DMS153 treated with DMSO at 0.1 percent for 48 hours (cell line): ENCODE measurements around the gene RPH3AL.
"Not testable (repeated sequence)": the region's sequence is repeated elsewhere in the genome, so short reads cannot be mapped to it uniquely, and the experiment has no call there.

Experiments
- DNase-seq: peaks from one replicate; lab custom pipeline; 2025; ENCODE audit not compliant: unreplicated experiment; lab: John Stamatoyannopoulos, UW

RPH3AL gene

DNA sequence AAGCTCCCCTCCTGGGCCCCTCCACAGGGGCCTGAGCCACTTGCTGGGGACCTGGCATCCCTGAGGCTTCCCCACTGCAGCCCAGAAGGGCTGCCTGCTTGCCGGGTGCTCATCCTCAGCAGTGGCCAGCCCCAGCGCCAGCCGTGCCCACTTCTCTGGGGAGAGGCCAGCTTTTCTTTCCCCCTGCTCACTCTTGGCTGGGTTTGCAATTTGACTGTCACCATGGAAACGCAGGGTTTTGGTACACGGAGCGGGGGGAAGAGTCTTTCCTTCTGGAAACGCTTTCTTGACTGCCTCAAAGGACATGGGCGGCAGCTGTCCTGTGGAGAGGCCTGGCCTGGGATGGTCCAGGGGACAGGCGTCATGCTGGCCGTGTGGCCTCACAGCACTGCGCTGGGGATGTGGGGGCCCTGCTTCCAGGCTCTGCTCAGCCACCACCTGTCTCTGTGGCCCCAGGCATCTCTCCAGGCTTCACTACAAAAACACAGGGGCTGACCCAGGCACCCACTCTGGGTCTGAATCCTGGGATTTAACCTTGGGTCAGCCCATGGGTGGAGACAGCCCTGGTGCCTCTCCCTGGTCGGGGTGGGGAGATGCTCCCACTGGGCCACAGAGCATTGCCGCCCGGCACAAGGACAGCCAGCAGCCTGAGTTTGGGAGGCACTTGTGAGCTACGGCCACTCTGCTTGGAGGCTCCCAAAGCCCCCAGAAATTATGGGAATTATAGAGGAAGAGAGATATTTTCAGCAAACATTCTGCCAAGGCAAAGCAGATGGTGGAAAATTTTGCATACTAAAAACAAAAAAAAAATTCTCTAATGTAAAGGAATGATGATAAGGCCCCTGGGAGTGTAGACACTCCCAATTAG is 125.3 kb downstream of the RPH3AL start:
- no peak for DNase-seq

DNA sequence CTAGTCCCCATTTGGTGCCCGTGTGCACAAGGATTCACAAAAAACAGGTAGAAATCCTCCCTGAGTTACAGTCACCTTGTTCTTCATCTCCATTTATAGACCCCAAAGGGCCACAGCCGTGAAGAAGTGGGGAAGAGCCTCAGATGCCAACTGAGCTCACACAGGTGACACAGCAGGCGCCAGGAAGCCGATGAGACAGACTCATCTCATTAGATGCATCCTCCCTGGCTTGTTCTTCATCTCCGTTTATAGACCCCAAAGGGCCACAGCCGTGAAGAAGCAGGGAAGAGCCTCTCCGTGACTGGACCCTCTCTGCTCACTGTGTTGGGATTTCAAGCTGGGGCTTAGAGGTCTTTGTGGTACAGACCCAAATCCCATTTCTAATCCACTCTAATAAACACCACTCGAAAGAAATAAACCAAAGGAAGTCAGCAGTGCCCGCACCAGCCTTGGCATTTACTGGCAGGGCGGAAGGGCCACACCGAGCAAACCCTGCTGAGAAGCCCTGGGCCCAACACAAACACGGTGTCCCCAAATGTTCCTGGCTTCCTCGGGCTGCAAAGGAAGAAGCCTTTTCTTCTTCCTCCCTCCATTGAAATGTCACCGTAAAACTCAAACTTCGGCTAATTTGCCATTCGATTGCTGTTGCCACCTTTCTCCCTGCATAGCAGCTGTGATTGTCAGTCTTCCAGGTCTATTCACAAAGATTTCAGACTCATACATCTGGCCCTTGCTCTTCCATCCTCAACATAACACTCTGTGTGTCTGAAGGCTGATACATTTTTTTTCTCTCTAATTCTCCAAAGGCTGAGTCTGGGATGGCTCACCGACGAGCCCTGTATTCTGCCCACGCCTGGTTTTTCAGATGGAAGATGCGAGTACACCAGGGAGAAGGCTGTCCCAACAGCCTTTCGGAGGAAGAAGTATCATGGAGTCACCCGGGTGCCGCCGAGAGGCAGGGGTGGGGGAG is 126.2 kb downstream of the RPH3AL start:
- DNase-seq: no peak

DNA sequence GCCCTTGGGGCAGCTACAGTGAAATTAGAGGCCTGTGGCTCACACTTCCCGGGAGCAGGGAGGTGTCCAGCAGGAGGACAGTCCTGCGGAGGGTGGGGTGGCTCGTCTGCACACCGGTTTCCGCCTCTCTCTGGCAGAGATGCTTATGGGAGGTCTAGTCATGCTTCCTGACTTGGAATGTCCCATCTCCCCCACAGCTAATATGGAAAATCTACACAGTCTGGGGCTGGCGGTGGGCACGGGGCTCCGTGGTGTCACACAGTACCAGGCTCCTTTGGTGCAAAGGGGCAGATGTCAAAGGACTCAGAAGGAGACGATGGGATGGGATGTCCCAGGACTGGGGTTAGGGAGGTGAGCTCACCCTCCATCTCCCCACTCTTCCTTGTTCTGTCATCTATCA is 127.1 kb downstream of the RPH3AL start:
- DNase-seq: no peak

DNA sequence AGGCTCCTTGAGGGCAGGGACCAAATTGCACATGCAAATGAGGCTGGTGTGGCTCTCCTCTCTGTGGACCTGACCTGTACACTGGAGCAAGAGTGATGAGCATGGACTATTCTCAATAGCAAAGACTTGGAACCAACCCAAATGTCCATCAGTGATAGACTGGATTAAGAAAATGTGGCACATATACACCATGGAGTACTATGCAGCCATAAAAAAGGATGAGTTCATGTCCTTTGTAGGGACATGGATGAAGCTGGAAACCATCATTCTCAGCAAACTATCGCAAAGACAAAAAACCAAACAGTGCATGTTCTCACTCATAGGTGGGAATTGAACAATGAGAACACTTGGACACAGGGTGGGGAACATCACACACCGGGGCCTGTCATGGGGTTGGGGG is 128.0 kb downstream of the RPH3AL start:
- DNase-seq: not testable (repeated sequence)

DNA sequence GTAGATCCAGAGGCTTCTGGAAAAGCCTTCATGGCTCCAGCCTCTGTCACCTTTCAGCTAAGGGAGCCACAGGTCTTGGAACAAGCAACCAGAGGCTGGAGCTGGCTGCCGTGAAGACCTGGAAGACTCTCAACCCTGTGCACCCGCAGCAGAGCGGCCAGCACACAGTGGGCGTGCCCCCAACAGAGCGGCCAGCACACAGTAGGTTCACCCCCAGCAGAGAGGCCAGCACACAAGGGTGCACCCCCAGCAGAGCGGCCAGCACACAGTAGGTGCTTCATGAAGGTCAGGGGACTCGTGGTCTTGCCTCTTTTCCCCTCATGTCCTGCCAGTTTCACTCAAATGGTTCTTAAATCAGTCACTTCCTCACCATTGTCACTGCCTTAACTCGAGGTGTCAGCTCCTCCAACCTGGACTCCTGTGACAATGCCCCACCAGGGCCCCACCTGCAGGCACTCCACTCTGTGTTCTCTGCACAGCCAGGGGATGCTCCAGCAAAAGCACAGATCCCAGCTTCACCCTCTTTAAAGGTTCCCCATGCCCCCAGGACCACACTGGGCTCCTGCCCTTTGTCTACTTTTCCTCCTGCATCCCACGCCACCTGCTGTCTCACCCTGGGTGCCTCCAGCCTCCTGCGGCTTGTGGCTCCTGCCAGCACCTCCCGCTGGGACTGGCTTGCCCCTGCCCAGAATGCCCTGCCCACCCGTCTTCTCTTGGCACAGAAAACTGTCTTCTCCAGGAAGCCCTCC is 128.7 kb downstream of the RPH3AL start:
- DNase-seq: no peak

DNA sequence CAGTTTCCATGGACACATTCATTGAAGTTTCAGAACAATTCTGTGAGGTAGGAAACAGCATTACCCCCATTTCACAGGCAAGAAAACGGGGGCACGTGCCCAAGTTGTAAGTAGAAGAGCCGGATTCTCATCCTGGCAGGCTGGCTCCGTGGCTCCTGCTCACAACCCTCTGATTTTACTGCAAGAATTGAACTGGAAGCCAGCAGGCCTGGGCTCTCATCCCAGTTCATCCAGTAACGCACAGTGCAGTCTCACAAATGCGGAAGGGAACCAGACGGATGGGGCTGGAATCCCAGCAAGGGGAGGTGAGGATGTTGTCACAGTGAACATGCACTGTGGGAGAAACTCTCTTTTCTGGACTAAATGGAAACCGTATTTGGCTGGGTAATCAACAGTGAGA is 130.4 kb downstream of the RPH3AL start:
- no peak for DNase-seq

DNA sequence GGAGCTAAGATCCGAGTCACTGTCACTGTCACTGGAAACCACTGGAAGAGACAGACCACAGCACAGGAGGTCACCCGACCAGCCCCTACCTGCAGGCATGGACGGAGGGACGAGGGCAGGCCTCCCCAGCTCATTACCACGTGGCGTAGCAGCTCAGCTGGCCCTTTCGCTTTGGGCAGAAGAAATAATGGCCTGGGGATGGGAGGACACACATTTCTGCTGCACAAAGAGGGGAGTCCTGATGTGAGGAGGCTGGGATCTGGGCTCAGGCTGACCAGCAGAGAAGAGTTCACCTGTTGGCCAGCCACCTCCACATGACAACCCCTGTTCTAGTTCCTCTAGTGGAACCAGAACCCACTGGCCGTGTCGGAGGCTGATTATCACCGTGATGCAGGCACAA is 132.9 kb downstream of the RPH3AL start:
- DNase-seq: no peak

DNA sequence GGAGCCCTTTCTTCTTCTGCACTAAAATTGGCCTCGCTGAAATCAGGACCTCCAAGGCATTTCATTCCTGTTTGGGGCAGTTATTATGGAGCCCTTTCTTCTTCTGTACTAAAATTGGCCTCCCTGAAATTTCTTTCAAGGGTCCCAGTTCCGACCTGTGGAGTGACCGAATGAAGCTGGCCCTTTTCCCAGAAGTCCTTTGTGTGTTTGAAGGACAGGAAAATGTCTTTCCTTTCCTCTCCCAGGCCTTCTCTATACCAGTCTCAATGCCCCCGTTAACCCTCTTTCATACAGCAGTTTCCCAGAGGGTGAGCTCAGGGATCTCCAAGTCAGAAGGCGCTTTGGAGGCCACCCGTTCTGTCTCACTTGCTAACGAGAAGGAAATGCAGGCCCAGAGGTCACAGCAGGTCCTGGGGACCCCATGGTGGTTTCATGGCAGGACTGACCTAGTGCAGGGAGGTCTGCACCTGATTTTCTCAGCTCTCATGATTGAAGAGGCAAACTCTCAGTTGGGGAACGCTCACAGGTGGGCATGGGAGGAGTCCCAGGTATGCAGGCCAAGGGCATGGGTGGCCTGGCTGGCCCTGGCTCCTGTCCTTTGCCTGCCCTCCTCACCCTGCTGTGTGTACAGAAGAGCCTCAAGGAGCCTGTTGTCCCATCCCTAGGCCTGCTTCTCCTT is 134.0 kb downstream of the RPH3AL start:
- no peak for DNase-seq

DNA sequence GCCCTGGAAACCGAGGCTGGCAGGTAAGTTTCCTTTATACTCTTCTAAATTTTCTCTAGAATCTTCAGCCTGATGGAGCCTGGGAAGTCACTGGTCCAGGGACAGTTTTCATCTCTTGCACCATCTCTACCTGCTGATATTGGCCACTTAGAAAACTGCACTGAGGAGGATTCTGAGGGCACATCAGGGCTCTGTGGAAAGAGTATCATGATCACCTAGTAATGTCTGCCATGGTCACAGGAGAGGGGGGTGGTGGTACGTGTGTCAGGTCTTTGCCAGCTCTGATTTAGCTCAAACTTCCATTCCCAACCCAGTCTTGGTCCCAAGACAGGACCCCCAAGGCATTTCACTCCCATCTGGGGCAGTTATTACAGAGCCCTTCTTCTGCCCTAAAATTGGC is 136.0 kb downstream of the RPH3AL start:
- no peak for DNase-seq

DNA sequence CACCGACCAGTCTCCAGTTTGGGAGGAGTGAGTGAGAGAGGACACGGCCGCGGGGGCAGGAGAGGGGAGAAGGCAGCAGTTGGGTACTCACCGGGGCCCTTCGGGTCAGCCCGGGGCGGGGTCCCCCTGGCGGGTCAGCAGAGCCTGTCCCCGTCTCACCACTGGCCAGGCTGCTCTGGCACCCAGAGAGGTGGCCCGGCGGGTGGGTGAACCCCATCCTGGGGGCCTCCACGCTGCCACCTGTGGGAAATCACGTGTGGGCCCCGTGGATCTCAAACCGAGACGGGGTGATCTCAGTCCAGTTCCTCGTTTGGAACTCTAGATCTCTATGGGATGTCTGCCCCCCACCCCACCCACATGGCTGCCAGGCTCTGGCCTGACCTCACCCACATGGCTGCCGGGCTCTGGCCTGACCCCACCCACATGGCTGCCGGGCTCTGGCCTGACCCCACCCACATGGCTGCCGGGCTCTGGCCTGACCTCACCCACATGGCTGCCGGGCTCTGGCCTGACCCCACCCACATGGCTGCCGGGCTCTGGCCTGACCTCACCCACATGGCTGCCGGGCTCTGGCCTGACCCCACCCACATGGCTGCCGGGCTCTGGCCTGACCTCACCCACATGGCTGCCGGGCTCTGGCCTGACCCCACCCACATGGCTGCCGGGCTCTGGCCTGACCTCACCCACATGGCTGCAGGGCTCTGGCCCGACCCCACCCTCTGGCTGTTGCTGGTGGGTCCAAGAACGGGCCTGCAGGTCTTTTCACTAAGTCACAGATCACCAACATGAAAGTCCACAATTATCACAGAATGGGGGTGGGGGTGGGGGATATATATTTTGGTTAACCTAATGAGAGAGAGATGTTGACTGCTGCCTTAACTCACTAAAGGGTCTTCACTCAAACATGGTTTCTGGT is 136.8 kb downstream of the RPH3AL start:
- not testable (repeated sequence) for DNase-seq

DNA sequence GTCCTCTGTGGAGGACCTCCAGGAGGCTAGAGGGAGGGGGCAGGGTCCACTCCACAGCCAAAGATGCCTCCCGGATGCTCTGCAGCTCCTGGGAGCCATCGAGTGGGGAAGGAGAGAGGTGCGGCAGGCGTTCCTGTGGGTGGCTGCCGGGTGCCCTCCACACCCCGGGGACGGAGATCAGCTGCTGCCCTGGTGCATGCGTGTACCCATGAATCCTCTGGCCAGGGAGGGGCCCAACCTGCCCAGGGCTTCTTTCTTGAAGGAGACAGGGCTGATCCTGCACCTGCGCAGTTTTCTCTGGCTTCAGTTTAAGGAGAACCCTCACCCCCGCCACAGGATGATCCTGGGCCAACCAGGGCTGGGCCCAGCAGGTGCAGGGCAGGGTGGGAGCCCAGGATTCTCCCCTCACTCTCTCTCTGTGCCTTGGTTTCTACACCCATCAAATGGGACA is 137.7 kb downstream of the RPH3AL start:
- no peak for DNase-seq

DNA sequence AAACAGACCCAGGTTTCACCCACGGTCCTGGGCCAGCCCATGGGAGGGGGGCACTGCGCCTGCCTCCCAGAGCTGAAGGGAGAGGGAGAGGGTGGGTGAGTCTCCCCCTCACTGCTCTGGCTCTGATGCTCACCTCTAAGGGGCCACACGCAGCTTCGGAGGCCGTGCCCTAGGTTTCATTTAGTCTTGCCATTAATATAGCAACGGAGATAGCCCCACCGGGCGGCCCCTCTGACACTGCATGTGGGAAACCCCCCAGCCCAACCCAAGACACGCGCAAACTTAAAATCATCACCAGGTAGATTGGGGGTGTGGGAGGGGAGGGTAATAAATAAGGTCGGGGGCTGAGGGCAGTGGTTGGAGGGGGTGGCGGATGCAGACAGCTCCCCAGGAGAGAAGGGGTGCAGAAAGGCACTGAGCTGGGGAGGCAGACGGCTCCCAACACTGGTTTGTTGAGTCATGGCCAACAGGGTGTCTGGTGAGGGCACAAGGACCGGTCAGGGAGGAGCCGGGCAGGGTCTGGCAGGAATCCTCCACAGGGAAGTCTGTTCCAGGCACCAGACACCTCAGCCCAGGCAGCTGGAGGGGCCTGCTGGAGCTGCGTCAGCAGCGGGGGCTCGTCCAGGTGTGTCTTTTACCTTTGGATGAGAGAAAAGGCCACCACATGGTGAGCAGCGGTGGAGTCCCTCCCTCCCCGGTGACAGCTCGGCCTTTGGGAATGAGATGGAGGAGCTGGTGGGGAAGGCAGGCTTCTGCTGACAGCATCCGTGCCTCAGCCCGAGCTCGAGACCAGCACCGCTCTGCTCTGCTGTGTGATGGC is 139.1 kb downstream of the RPH3AL start:
- no peak for DNase-seq

DNA sequence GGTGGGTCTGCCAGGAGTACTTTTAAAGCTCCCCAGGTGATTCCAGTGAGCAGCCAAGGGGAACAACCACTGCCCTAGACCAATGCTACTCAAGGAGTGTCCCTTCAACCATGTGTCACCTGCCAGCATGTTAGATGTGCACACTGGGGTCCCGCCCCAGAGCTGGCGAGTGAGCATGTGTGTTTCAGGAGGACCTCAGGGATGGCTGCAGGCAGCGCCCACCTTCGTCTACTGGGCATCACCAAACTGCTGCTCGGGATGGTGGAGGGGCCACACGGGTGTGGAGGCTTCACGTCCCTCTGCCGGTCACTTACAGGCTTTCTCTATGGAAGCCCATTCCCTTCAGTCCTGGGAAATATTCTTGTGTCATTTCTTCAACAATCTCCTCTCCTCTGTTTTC is 142.2 kb downstream of the RPH3AL start:
- no peak for DNase-seq

DNA sequence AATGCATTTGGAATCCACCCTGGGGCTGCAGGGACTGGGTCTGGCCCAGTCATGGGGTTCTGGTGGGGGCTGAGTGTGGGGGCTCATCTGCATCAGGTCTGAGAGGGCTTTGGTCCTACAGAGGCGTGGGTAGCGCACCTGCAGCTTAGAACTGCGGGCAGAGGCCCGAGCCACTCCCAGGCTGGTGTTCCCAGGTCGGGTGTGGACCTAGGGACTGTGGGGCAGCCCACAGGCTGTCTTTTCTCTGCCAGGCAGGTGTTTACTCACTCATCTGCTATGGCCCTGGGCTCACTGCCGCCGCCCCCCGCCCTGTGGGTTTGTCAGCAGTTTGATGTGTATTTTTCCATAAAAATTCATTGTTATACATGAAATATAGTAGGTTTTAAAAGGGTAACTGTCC is 144.2 kb downstream of the RPH3AL start:
- no peak for DNase-seq

DNA sequence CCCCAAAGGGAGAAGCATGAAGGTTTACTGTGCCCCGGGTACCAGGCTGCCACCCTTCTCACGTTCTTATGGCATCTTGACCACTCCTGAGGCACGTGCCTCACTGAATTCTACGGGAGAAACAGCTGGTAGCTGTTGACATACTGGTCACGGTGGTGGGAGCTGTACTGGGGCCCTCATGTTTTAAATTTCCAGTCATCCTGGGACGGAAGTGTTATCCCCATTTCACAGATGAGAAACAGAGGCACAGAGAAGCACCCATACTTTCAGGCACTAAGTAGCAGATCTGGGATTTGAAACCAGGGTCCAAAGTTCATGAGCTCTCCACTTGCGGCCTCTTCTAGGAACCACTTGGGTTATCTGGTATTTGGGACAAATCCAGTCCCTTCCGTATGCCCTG is 144.8 kb downstream of the RPH3AL start:
- no peak for DNase-seq

DNA sequence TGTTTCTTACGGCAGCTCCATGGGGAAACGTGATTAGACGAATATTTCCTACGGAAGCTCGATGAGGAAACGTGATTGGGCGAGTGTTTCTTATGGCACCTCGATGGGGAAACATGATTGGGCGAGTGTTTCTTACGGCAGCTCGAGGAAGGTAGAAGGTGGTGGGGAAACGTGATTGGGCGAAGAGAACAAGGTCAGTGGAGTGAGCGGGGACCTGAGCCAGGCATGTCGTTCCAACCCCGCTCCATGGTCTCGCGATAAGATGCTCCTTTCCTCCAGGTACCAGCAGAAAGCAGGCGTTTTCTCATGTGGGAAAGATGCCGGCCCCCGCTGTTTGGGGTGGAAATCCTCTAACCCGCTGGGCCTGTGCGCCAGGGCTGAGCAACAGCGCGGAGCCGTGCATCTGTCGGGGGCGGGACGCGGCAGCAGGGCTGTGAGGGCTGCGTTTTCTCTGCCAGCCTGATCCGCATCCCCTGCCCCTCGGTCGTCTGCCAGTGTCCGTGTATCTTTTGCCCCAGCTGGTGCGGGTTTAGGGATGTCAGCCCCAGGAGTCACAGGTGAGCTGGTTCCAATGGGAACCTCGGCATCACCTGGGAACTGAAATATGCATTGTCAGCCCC is 145.6 kb downstream of the RPH3AL start:
- DNase-seq: no peak

DNA sequence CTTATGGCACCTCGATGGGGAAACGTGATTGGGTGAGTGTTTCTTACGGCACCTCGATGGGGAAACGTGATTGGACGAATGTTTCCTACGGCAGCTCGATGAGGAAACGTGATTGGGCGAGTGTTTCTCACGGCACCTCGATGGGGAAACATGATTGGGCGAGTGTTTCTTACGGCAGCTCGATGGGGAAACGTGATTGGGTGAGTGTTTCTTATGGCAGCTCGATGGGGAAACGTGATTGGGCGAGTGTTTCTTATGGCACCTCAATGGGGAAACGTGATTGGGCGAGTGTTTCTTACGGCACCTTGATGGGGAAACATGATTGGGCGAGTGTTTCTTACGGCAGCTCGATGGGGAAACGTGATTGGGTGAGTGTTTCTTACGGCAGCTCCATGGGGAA is 146.1 kb downstream of the RPH3AL start:
- DNase-seq: not testable (repeated sequence)

DNA sequence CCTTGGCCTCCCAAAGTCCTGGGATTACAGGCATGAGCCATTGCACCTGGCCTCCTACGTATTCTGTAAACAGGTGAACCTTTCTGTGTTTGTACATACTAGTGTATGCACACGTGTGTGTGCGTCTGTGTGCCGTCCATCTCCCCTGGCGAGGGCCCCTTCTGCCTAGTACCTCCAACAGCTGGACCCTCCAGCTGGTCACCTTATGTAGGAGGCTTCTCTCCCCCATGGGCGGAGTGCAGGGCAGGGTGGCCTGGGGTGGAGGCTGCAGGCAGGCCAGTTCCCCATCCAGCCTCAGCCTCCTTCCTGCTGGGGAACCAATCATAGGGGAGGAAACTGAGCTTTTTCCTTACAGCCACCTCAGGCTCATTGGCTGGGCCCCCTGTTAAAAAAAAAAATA is 146.8 kb downstream of the RPH3AL start:
- DNase-seq: no peak
